ENCODE measurements around the gene ANO6. TPM values are rescaled to one million over a fixed set of nuclear protein-coding genes. Genes with fewer than 3 reads are reported as not detected.
A peak's percentile ranks its signal among the peaks of the same experiment; 100 is the strongest.

Gene ANO6
- total RNA-seq, 1 donor from 2014 or later: 35.0 TPM

DNA sequence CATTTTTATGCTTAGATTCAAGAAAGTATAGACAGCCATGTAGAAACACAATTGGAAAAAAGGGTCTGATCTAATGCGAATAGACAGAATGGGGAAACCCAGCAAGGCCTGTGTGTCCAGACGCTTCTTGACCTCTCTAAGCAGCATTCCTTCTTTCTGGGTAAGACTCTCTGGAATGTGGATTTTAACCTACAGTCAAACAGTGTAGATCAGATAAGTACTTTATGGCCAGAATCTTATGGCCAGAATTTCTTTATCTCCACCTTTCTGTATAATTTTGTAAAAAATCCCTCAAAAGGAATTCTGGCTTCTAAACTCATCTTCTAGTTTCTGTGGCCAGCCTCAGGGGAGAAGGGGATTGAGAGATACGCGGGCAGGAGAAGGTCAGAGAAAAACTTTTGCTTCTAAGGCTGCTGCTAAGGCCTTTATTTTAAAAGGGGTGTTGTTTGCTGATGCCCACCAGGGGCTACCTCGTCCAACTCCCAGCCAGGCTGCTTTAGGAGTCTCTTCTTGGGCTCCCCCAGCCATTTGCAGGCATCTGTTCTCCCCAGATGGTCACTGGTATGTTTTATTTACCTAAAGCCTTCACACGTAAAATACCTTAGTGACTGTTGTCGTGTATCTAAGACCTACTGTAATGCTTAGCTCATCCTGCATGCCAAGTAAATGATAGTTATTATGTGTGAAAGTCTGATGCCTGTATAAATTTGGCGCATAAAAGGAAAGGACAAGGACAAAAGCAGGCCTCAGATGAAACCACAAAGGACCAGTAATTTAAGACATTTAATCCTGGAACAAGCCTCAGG is 68.4 kb downstream of the ANO6 start:
- Mint-ChIP-seq H3K4me1 (ENCODE audit: unreplicated experiment) (peaks cover 18% of the 10 kb centered on the region), H3K9me3 (peaks cover 6% of the 10 kb centered on the region), H3K27ac (peak overlapping the region; percentile 73), H3K36me3 (peaks cover 26% of the 10 kb centered on the region), H3K27me3 (no peaks in the 10 kb centered on the region), H3K4me3 (peak overlapping the region; percentile 10)
- TF ChIP-seq, protein P1, sequence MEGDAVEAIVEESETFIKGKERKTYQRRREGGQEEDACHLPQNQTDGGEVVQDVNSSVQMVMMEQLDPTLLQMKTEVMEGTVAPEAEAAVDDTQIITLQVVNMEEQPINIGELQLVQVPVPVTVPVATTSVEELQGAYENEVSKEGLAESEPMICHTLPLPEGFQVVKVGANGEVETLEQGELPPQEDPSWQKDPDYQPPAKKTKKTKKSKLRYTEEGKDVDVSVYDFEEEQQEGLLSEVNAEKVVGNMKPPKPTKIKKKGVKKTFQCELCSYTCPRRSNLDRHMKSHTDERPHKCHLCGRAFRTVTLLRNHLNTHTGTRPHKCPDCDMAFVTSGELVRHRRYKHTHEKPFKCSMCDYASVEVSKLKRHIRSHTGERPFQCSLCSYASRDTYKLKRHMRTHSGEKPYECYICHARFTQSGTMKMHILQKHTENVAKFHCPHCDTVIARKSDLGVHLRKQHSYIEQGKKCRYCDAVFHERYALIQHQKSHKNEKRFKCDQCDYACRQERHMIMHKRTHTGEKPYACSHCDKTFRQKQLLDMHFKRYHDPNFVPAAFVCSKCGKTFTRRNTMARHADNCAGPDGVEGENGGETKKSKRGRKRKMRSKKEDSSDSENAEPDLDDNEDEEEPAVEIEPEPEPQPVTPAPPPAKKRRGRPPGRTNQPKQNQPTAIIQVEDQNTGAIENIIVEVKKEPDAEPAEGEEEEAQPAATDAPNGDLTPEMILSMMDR (conservative IDR thresholded peaks at IDR 0.05): peak; percentile 42
- no peak for DNase-seq (ENCODE audit: extremely low spot score, unreplicated experiment)

- H3K36me3 Mint-ChIP-seq: peaks cover 22% of the 10 kb centered on the region
- H3K27ac Mint-ChIP-seq: no peak overlapping the region
- H3K9me3 Mint-ChIP-seq: peaks cover 6% of the 10 kb centered on the region
- no peaks in the 10 kb centered on the region for H3K27me3 Mint-ChIP-seq
- TF ChIP-seq, protein P1 (conservative IDR thresholded peaks at IDR 0.05): no peak
- H3K4me1 Mint-ChIP-seq (ENCODE audit: unreplicated experiment): peaks cover 18% of the 10 kb centered on the region
- DNase-seq (ENCODE audit: extremely low spot score, unreplicated experiment): no peak
- H3K4me3 Mint-ChIP-seq: no peak overlapping the region
Observed at GRCh38 chr12:45285717-45286116, 69.8 kb downstream of the ANO6 start.

- Mint-ChIP-seq H3K36me3 (peaks cover 18% of the 10 kb centered on the region), H3K4me1 (ENCODE audit: unreplicated experiment) (peaks cover 18% of the 10 kb centered on the region), H3K4me3 (no peak overlapping the region), H3K27ac (no peak overlapping the region), H3K9me3 (peaks cover 4% of the 10 kb centered on the region), H3K27me3 (no peaks in the 10 kb centered on the region)
- DNase-seq (ENCODE audit: extremely low spot score, unreplicated experiment): no peak
- TF ChIP-seq, protein P1 (conservative IDR thresholded peaks at IDR 0.05): no peak
Observed at GRCh38 chr12:45286621-45287020, 70.7 kb downstream of the ANO6 start.

GRCh38 chr12:45289245-45290215 is 73.6 kb downstream of the ANO6 start:
- no peak overlapping the region for H3K4me3 Mint-ChIP-seq
- TF ChIP-seq, protein P1 (conservative IDR thresholded peaks at IDR 0.05): no peak
- no peak overlapping the region for H3K27ac Mint-ChIP-seq
- H3K9me3 Mint-ChIP-seq: no peaks in the 10 kb centered on the region
- no peaks in the 10 kb centered on the region for H3K27me3 Mint-ChIP-seq
- peaks cover 11% of the 10 kb centered on the region for H3K4me1 Mint-ChIP-seq (ENCODE audit: unreplicated experiment)
- no peak for DNase-seq (ENCODE audit: extremely low spot score, unreplicated experiment)
- H3K36me3 Mint-ChIP-seq: peaks cover 15% of the 10 kb centered on the region

DNA sequence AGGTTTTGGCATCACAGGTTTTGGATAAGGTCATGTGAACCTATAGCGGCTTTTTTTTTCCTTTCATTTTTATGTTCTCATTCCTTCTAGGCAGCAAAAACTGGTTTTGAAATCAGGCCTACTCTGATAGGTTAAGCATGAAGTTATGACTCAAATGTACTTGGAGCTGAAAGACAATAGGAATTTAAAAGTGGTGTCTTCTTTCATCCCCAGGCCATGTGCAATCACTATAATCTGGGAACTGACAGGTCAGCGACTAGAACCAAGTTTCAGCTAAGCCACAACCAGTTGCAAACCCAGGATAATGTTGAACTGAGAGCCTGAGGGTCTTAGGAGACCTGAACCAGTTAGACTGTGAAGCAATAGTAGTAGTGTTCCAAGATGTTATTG is 74.3 kb downstream of the ANO6 start:
- no peaks in the 10 kb centered on the region for H3K9me3 Mint-ChIP-seq
- H3K4me3 Mint-ChIP-seq: no peak overlapping the region
- DNase-seq (ENCODE audit: extremely low spot score, unreplicated experiment): no peak
- H3K4me1 Mint-ChIP-seq (ENCODE audit: unreplicated experiment): peaks cover 6% of the 10 kb centered on the region
- H3K27me3 Mint-ChIP-seq: no peaks in the 10 kb centered on the region
- H3K36me3 Mint-ChIP-seq: peaks cover 15% of the 10 kb centered on the region
- peak overlapping the region; percentile 49 for H3K27ac Mint-ChIP-seq
- TF ChIP-seq, protein P1 (conservative IDR thresholded peaks at IDR 0.05): no peak
